HepG2 (cell line): Measurements from ENCODE around the gene CCDC158.

ENCODE experiments used
- ARNT2 ChIP-seq: sonication (generic); formaldehyde crosslinking; IDR thresholded peaks from 2 replicates; pipeline ENCODE4 v1.8.0; 2022; ENCODE audit warnings: mild to moderate bottlenecking, low read depth, missing genetic modification reagents, moderate library complexity
- SIN3B ChIP-seq: fragments of 150-350 bp; IDR thresholded peaks from 2 replicates; pipeline ENCODE4 v1.6.1; 2014; ENCODE audit warnings: low read length
- TF ChIP-seq, protein P1 (sequence below): sonication (generic); formaldehyde crosslinking; IDR thresholded peaks from 2 replicates; pipeline ENCODE4 v1.5.0; 2020; ENCODE audit warnings: mild to moderate bottlenecking, missing genetic modification reagents, moderate library complexity
- TF ChIP-seq, protein P2 (sequence below), 2 experiments: fragments of 450-650 bp in 1 of 2; sonication (generic) in 1 of 2; formaldehyde crosslinking in 1 of 2; IDR thresholded peaks; 2 replicates each; pipeline versions ENCODE4 v1.6.1 to v1.8.0; 2016 to 2022; ENCODE audit warnings: antibody characterized with exemption in 1 of 2, mild to moderate bottlenecking in 1 of 2, missing genetic modification reagents in 1 of 2

GRCh38 chr4:76334885-76335284 lies 86.1 kb downstream of the CCDC158 start:
- TF ChIP-seq ARNT2 (no peak), SIN3B (no peak)
- TF ChIP-seq, protein P1, sequence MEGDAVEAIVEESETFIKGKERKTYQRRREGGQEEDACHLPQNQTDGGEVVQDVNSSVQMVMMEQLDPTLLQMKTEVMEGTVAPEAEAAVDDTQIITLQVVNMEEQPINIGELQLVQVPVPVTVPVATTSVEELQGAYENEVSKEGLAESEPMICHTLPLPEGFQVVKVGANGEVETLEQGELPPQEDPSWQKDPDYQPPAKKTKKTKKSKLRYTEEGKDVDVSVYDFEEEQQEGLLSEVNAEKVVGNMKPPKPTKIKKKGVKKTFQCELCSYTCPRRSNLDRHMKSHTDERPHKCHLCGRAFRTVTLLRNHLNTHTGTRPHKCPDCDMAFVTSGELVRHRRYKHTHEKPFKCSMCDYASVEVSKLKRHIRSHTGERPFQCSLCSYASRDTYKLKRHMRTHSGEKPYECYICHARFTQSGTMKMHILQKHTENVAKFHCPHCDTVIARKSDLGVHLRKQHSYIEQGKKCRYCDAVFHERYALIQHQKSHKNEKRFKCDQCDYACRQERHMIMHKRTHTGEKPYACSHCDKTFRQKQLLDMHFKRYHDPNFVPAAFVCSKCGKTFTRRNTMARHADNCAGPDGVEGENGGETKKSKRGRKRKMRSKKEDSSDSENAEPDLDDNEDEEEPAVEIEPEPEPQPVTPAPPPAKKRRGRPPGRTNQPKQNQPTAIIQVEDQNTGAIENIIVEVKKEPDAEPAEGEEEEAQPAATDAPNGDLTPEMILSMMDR (CRISPR knock-in tag): no peak
- TF ChIP-seq, protein P2, sequence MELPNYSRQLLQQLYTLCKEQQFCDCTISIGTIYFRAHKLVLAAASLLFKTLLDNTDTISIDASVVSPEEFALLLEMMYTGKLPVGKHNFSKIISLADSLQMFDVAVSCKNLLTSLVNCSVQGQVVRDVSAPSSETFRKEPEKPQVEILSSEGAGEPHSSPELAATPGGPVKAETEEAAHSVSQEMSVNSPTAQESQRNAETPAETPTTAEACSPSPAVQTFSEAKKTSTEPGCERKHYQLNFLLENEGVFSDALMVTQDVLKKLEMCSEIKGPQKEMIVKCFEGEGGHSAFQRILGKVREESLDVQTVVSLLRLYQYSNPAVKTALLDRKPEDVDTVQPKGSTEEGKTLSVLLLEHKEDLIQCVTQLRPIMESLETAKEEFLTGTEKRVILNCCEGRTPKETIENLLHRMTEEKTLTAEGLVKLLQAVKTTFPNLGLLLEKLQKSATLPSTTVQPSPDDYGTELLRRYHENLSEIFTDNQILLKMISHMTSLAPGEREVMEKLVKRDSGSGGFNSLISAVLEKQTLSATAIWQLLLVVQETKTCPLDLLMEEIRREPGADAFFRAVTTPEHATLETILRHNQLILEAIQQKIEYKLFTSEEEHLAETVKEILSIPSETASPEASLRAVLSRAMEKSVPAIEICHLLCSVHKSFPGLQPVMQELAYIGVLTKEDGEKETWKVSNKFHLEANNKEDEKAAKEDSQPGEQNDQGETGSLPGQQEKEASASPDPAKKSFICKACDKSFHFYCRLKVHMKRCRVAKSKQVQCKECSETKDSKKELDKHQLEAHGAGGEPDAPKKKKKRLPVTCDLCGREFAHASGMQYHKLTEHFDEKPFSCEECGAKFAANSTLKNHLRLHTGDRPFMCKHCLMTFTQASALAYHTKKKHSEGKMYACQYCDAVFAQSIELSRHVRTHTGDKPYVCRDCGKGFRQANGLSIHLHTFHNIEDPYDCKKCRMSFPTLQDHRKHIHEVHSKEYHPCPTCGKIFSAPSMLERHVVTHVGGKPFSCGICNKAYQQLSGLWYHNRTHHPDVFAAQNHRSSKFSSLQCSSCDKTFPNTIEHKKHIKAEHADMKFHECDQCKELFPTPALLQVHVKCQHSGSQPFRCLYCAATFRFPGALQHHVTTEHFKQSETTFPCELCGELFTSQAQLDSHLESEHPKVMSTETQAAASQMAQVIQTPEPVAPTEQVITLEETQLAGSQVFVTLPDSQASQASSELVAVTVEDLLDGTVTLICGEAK (IDR thresholded peaks at IDR 0.05): no peak
- TF ChIP-seq, protein P2 (CRISPR knock-in tag; IDR thresholded peaks at IDR 0.05): no peak
